ENCODE measurements around the gene ZNF70.

Gene ZNF70

GRCh38 chr22:23716811-23717801 lies 33.8 kb downstream of the ZNF70 start:
- peak; percentile 55 for DNase-seq (ENCODE audit: low read depth)

- DNase-seq (ENCODE audit: low read depth), result no peak
Observed at GRCh38 chr22:23715806-23716375, 35.0 kb downstream of the ZNF70 start.

GRCh38 chr22:23714596-23715578 lies 36.0 kb downstream of the ZNF70 start:
- no peak for DNase-seq (ENCODE audit: low read depth)

GRCh38 chr22:23713696-23714595 lies 37.0 kb downstream of the ZNF70 start:
- DNase-seq (ENCODE audit: low read depth), result no peak

GRCh38 chr22:23712256-23712655 lies 38.7 kb downstream of the ZNF70 start:
- no peak for DNase-seq (ENCODE audit: low read depth)

- peak; percentile 56 for DNase-seq (ENCODE audit: low read depth)
Observed at GRCh38 chr22:23709107-23709506, 41.8 kb downstream of the ZNF70 start.

GRCh38 chr22:23708270-23708669 lies 42.6 kb downstream of the ZNF70 start:
- DNase-seq (ENCODE audit: low read depth), result no peak

- DNase-seq (ENCODE audit: low read depth), result no peak
Observed at GRCh38 chr22:23705358-23705757, 45.6 kb downstream of the ZNF70 start.

GRCh38 chr22:23704829-23705228 lies 46.1 kb downstream of the ZNF70 start:
- DNase-seq (ENCODE audit: low read depth), result no peak

- DNase-seq (ENCODE audit: low read depth), result no peak
Observed at GRCh38 chr22:23704062-23704461, 46.9 kb downstream of the ZNF70 start.

- no peak for DNase-seq (ENCODE audit: low read depth)
Observed at GRCh38 chr22:23700706-23701105, 50.2 kb downstream of the ZNF70 start.

- DNase-seq (ENCODE audit: low read depth), result no peak
Observed at GRCh38 chr22:23698673-23699235, 52.2 kb downstream of the ZNF70 start.

GRCh38 chr22:23698094-23698493 lies 52.8 kb downstream of the ZNF70 start:
- DNase-seq (ENCODE audit: low read depth), result no peak

- no peak for DNase-seq (ENCODE audit: low read depth)
Observed at GRCh38 chr22:23697031-23697970, 53.6 kb downstream of the ZNF70 start.

GRCh38 chr22:23696326-23696851 lies 54.5 kb downstream of the ZNF70 start:
- no peak for DNase-seq (ENCODE audit: low read depth)

GRCh38 chr22:23695571-23696325 lies 55.2 kb downstream of the ZNF70 start:
- no peak for DNase-seq (ENCODE audit: low read depth)

GRCh38 chr22:23695141-23695540 lies 55.8 kb downstream of the ZNF70 start:
- DNase-seq (ENCODE audit: low read depth), result no peak

- no peak for DNase-seq (ENCODE audit: low read depth)
Observed at GRCh38 chr22:23693979-23694680, 56.8 kb downstream of the ZNF70 start.
